AG09309 (cell line): ENCODE measurements around the gene HIBADH.
A peak's percentile ranks its signal among the peaks of the same experiment; 100 is the strongest.

Source experiments
- DNase-seq: peaks from one replicate; pipeline ENCODE4 v3.0.0-alpha.2; 2010; ENCODE audit warnings: low read depth
- H3K4me3 ChIP-seq: 2 replicates; pipeline ENCODE4 v1.5.1; 2011; ENCODE audit warnings: mild to moderate bottlenecking, low read depth, low read length, moderate library complexity; ENCODE audit not compliant: control insufficient read depth
- TF ChIP-seq, protein P1 (sequence below): IDR thresholded peaks from 2 replicates; pipeline ENCODE4 v1.5.1; 2011; ENCODE audit warnings: mild to moderate bottlenecking, low read depth, low read length, inconsistent platforms; ENCODE audit not compliant: insufficient read depth, control insufficient read depth; ENCODE audit errors: missing control alignments

The HIBADH gene

DNA sequence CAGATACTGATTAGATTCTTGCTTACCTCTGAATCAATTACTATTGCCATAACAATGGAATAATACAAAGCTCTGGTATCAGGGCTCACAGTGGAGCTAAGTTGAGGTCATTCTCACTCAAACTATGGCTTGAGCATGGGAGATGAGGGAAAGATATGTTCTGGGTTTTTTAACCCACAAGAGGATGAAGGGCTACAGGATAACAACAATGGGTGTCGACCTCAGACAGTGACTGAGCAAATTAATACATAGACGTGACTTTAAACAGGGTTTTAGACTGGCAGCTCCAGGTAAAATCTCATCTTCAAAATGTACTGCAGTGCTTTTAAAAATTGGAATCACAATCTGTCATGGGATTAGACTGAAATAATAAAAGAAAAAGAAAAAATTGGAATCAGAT is 7.5 kb upstream of the HIBADH start:
- no peak for DNase-seq
- TF ChIP-seq, protein P1, sequence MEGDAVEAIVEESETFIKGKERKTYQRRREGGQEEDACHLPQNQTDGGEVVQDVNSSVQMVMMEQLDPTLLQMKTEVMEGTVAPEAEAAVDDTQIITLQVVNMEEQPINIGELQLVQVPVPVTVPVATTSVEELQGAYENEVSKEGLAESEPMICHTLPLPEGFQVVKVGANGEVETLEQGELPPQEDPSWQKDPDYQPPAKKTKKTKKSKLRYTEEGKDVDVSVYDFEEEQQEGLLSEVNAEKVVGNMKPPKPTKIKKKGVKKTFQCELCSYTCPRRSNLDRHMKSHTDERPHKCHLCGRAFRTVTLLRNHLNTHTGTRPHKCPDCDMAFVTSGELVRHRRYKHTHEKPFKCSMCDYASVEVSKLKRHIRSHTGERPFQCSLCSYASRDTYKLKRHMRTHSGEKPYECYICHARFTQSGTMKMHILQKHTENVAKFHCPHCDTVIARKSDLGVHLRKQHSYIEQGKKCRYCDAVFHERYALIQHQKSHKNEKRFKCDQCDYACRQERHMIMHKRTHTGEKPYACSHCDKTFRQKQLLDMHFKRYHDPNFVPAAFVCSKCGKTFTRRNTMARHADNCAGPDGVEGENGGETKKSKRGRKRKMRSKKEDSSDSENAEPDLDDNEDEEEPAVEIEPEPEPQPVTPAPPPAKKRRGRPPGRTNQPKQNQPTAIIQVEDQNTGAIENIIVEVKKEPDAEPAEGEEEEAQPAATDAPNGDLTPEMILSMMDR, result no peak
- H3K4me3 ChIP-seq, result no peak overlapping the region

DNA sequence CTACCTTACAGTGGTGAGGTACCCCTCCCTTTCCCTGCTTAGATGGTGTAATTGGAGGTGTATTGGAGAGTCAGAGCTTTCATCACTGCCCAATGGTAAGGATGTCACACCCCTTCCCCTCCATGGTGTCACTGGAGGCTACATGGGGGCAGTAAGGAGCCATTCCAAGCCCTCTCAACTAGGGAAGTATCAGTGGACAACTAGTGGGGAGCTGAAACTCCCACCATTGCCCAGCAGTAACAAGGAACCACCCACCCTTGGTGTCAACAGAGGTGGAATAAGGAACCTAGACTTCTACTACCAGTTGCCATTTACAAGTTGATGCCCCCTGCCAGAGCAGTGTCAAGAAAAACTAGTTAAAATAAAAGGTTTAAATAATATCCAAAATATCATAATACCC is 2.8 kb upstream of the HIBADH start:
- H3K4me3 ChIP-seq, result no peak overlapping the region
- no peak for DNase-seq
- TF ChIP-seq, protein P1, result no peak

DNA sequence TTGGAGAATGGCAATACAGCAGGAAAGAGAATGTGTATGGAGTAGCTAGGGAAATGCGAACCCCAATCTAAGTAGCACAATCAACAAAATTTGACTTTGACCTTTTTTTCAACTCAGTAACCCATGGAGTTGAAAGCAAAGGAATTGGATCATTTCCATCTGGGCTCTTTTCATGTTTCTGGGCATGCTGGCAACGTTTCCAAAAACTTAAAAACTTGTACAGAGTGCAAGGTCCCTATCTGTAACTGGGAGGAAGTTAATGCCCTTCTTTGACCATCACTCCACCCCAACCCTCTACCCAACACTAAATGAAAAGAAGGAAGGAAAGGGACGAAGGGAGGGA is 1.3 kb upstream of the HIBADH start:
- DNase-seq, result no peak

DNA sequence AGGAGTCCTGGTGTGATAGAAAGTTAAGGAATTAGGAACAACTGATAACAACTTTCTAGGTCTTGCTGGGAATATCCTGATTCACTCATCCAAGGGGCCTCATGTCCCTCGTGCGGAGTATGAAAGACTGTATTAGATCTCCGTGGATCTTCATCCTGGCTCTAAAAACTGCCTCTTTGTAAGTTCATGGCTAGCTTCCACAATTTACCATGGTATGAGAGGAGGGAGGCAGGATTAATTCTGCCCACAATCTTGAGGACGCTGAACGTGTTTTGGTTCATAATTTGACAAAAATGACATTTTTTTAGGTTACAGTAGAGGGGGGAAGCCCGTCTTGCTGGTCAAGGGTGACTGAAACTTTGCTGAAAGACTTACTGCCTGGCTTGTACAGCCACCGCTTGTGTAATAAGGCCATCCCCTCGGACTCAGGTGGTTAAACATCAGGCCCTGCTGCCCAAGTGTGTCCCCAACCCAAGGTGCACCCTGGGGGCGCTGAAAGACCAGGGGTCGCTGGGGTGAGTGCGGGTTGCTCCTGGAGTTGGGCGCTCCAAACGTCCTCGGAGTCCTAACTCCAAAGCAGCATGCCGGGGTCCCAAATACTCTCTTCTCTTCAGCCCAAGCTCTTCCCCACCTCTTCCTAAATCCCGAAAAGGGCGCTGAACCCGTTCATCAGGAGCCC is 733 bp downstream of the HIBADH start:
- TF ChIP-seq, protein P1, result no peak
- no peak for DNase-seq

More for the DNA sequence above, 1.3 kb upstream of the HIBADH start:
- H3K4me3 ChIP-seq, result no peak overlapping the region
- TF ChIP-seq, protein P1, result no peak

DNA sequence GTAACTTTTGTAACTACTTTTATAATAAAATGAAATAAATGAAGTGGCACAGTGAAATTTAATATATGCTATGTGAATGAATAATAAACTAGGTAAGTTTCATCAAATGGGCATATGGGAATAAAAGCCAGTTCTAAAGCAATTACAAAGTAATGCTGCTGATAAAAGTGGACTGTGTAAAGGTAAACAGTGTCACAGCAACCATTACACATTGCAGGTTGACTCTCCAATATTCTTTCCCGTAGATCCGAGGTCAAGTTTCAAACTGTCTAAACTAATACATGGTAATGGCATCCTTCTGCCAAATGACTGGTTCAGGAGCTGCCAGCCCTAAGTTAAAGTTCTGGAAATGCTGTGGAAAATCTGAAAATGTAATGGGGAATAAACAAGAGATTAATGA is 6.0 kb downstream of the HIBADH start:
- H3K4me3 ChIP-seq, result no peak overlapping the region
- TF ChIP-seq, protein P1, result no peak
- no peak for DNase-seq

More for the DNA sequence above, 733 bp downstream of the HIBADH start:
- peak overlapping the region; percentile 76 for H3K4me3 ChIP-seq

DNA sequence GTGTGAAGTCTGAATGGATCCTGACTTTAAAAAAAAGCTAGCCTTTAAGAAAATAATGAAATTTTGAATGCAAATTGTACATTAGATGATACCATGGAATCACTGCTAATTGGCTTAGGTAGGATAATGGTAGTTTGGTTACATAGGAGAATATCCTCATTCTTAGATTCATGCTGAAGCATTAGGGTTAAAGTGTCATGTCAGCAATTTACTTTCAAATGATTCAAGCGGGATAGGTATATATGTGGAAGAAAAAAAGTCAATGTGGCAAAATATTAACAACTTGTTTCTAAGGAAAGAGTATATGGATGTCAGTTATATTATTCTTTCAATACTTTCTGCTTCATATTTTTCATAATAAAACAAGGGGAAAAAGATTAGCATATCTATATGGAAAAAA is 7.5 kb downstream of the HIBADH start:
- TF ChIP-seq, protein P1, result no peak
- no peak overlapping the region for H3K4me3 ChIP-seq
- no peak for DNase-seq
